H9 (cell line): ENCODE measurements around the gene ANKRD26. TPM values are rescaled to one million over a fixed set of nuclear protein-coding genes. Genes with fewer than 3 reads are reported as not detected.

Experiments
- DNase-seq: peaks from one replicate; pipeline ENCODE4 v3.0.0-alpha.2; 2017
- H2AFZ ChIP-seq: one replicate; pipeline ENCODE4 v1.6.1; 2013; ENCODE audit warnings: mild to moderate bottlenecking, low read length, control low read depth, moderate library complexity
- H2AK5ac ChIP-seq: 2 replicates; pipeline ENCODE4 v1.6.1; 2013; ENCODE audit warnings: low read length, control low read depth, mixed read lengths; ENCODE audit not compliant: insufficient read length
- H2BK120ac ChIP-seq: one replicate; pipeline ENCODE4 v1.6.1; 2013; ENCODE audit warnings: low read depth, mild to moderate bottlenecking, low read length, control low read depth, inconsistent platforms; ENCODE audit not compliant: poor library complexity, severe bottlenecking
- H2BK12ac ChIP-seq: 2 replicates; pipeline ENCODE4 v1.6.1; 2013; ENCODE audit warnings: low read length, control low read depth, mixed read lengths, low read depth; ENCODE audit not compliant: insufficient read length
- H2BK15ac ChIP-seq: 2 replicates; pipeline ENCODE4 v1.6.1; 2013; ENCODE audit warnings: low read depth, low read length, control low read depth
- H2BK20ac ChIP-seq: one replicate; pipeline ENCODE4 v1.6.1; 2013; ENCODE audit warnings: low read depth, mild to moderate bottlenecking, low read length, control low read depth, inconsistent platforms; ENCODE audit not compliant: poor library complexity, severe bottlenecking
- H2BK5ac ChIP-seq: 2 replicates; pipeline ENCODE4 v1.6.1; 2013; ENCODE audit warnings: low read length, control low read depth, mixed read lengths; ENCODE audit not compliant: insufficient read length
- H3K14ac ChIP-seq: 2 replicates; pipeline ENCODE4 v1.6.1; 2013; ENCODE audit warnings: low read length, control low read depth; ENCODE audit not compliant: insufficient read depth
- H3K18ac ChIP-seq: 2 replicates; pipeline ENCODE4 v1.6.1; 2013; ENCODE audit warnings: low read depth, mild to moderate bottlenecking, mixed read lengths, low read length, control low read depth; ENCODE audit not compliant: insufficient read length
- H3K23ac ChIP-seq: 2 replicates; pipeline ENCODE4 v1.6.1; 2013; ENCODE audit warnings: low read length, control low read depth, mixed read lengths, low read depth; ENCODE audit not compliant: insufficient read length
- H3K23me2 ChIP-seq: 2 replicates; pipeline ENCODE4 v1.6.1; 2013; ENCODE audit warnings: low read depth, mild to moderate bottlenecking, mixed read lengths, low read length, control low read depth; ENCODE audit not compliant: insufficient read length, poor library complexity, severe bottlenecking
- H3K27ac ChIP-seq: 2 replicates; pipeline ENCODE4 v1.5.1; 2013; ENCODE audit warnings: low read length, control low read depth, mixed read lengths, low read depth; ENCODE audit not compliant: insufficient read length
- H3K27me3 ChIP-seq: 2 replicates; pipeline ENCODE4 v1.6.1; 2013; ENCODE audit warnings: low read length, control low read depth, inconsistent platforms; ENCODE audit not compliant: insufficient read depth
- H3K4ac ChIP-seq: 2 replicates; pipeline ENCODE4 v1.6.1; 2013; ENCODE audit warnings: low read depth, mild to moderate bottlenecking, control low read depth, inconsistent platforms, low read length, moderate library complexity
- H3K4me1 ChIP-seq: 2 replicates; pipeline ENCODE4 v1.6.1; 2013; ENCODE audit warnings: low read length, control low read depth, inconsistent platforms; ENCODE audit not compliant: insufficient read depth
- H3K4me2 ChIP-seq: 2 replicates; pipeline ENCODE4 v1.6.1; 2013; ENCODE audit warnings: low read length, control low read depth, mixed read lengths; ENCODE audit not compliant: insufficient read length, insufficient read depth
- H3K56ac ChIP-seq: 2 replicates; pipeline ENCODE4 v1.6.1; 2013; ENCODE audit warnings: low read depth, mild to moderate bottlenecking, mixed read lengths, low read length, control low read depth; ENCODE audit not compliant: insufficient read length
- H3K79me1 ChIP-seq: 2 replicates; pipeline ENCODE4 v1.6.1; 2013; ENCODE audit warnings: low read depth, mild to moderate bottlenecking, moderate library complexity, low read length, control low read depth, inconsistent platforms; ENCODE audit not compliant: insufficient read depth, poor library complexity, severe bottlenecking
- H3K79me2 ChIP-seq: 2 replicates; pipeline ENCODE4 v1.6.1; 2013; ENCODE audit warnings: low read length, control low read depth, inconsistent platforms; ENCODE audit not compliant: insufficient read depth
- H3K9ac ChIP-seq: 2 replicates; pipeline ENCODE4 v1.6.1; 2013; ENCODE audit warnings: low read length, control low read depth, mixed read lengths; ENCODE audit not compliant: insufficient read length; ENCODE audit errors: extremely low read depth
- H3K9me3 ChIP-seq: one replicate; pipeline ENCODE4 v1.6.1; 2013; ENCODE audit warnings: low read depth, low read length, inconsistent platforms; ENCODE audit not compliant: control insufficient read depth
- H3T11ph ChIP-seq: one replicate; pipeline ENCODE4 v1.6.1; 2013; ENCODE audit warnings: mild to moderate bottlenecking, low read length, control low read depth, inconsistent platforms
- H4K20me1 ChIP-seq: one replicate; pipeline ENCODE4 v1.6.1; 2013; ENCODE audit not compliant: control insufficient read depth, insufficient read length, insufficient read depth
- H4K5ac ChIP-seq: 2 replicates; pipeline ENCODE4 v1.6.1; 2013; ENCODE audit warnings: low read depth, mild to moderate bottlenecking, mixed read lengths, low read length, control low read depth; ENCODE audit not compliant: insufficient read length
- H4K8ac ChIP-seq: replicated peaks from 2 replicates; pipeline ENCODE4 v1.6.1; 2013; ENCODE audit warnings: low read length, control low read depth, mixed read lengths, low read depth; ENCODE audit not compliant: insufficient read length
- H4K91ac ChIP-seq: 2 replicates; pipeline ENCODE4 v1.6.1; 2013; ENCODE audit warnings: low read depth, mild to moderate bottlenecking, moderate library complexity, mixed read lengths, low read length, control low read depth; ENCODE audit not compliant: insufficient read length
- H3K27ac Mint-ChIP-seq, 3 experiments: 2 replicates in 2 of 3; 3 replicates in 1 of 3; pipeline ENCODE4 v1.8.0; 2020 to 2021; ENCODE audit warnings: mixed read lengths in 3 of 3, mild to moderate bottlenecking in 1 of 3, moderate library complexity in 1 of 3
- H3K27me3 Mint-ChIP-seq: 2 replicates; pipeline ENCODE4 v1.8.0; 2021; ENCODE audit warnings: low read depth, mild to moderate bottlenecking, moderate library complexity, mixed read lengths
- H3K36me3 Mint-ChIP-seq, 3 experiments: 2 replicates in 2 of 3; 3 replicates in 1 of 3; pipeline ENCODE4 v1.8.0; 2020 to 2021; ENCODE audit warnings: low read depth in 3 of 3, mixed read lengths in 3 of 3; ENCODE audit not compliant: insufficient read depth in 1 of 3
- H3K4me1 Mint-ChIP-seq, 2 experiments: 2 replicates each; pipeline ENCODE4 v1.8.0; 2020; ENCODE audit warnings: mixed read lengths in 2 of 2
- H3K4me3 Mint-ChIP-seq, 2 experiments: 2 replicates in 1 of 2; 3 replicates in 1 of 2; pipeline ENCODE4 v1.8.0; 2020 to 2021; ENCODE audit warnings: mild to moderate bottlenecking in 2 of 2, mixed read lengths in 2 of 2, moderate library complexity in 1 of 2
- H3K9me3 Mint-ChIP-seq, 2 experiments: 2 replicates in 1 of 2; 3 replicates in 1 of 2; pipeline ENCODE4 v1.8.0; 2020; ENCODE audit warnings: mild to moderate bottlenecking in 2 of 2, mixed read lengths in 2 of 2, moderate library complexity in 1 of 2
- WGBS: extraction: QIAGEN DNeasy Blood & Tissue Kit; methylation state at CpG from one replicate; pipeline ENCODE4 v1.1.7; 2013; ENCODE audit warnings: missing lambda C conversion rate, low lambda C conversion rate, mixed read lengths; ENCODE audit not compliant: insufficient read length; ENCODE audit errors: extremely low coverage; 5-methylcytosine and 5-hydroxymethylcytosine counted together
- total RNA-seq: library from RNA; stranded (reverse); gene quantifications from 2 replicates; pipeline ENCODE4 v1.2.1, GENCODE V29; 2021
- TF ChIP-seq, protein P1 (sequence below): fragments of 200-600 bp; sonication (generic); conservative IDR thresholded peaks from 3 replicates; pipeline ENCODE4 v1.8.0; 2021; ENCODE audit warnings: antibody characterized with exemption, mild to moderate bottlenecking

The ANKRD26 gene
- total RNA-seq, 1 experiment from 2014 or later, result 9.4 TPM

DNA sequence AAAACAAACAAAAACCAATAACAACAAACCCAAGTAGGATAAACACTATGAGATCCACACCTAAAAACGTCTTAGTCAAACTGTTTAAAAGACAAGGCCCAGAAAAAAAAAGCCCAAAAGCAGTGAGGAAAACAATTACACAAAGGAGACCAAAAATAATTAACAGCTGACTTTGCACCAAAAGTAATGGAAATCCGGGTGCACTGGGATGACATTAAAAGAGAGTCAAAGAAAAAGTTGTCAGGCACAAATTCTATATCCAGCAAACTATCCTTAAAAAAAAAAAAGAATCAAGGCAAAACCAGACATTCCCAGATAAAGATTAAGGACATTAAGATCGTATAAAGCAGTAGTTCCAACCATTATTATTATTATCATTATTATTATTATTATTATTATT is 7.9 kb upstream of the ANKRD26 start:
- H3K79me1 ChIP-seq, result no peaks in the 10 kb centered on the region
- H2BK20ac ChIP-seq, result no peak overlapping the region
- no peak overlapping the region for H2BK120ac ChIP-seq
- H3K23me2 ChIP-seq, result no peaks in the 10 kb centered on the region
- no peak overlapping the region for H4K91ac ChIP-seq
- TF ChIP-seq, protein P1, sequence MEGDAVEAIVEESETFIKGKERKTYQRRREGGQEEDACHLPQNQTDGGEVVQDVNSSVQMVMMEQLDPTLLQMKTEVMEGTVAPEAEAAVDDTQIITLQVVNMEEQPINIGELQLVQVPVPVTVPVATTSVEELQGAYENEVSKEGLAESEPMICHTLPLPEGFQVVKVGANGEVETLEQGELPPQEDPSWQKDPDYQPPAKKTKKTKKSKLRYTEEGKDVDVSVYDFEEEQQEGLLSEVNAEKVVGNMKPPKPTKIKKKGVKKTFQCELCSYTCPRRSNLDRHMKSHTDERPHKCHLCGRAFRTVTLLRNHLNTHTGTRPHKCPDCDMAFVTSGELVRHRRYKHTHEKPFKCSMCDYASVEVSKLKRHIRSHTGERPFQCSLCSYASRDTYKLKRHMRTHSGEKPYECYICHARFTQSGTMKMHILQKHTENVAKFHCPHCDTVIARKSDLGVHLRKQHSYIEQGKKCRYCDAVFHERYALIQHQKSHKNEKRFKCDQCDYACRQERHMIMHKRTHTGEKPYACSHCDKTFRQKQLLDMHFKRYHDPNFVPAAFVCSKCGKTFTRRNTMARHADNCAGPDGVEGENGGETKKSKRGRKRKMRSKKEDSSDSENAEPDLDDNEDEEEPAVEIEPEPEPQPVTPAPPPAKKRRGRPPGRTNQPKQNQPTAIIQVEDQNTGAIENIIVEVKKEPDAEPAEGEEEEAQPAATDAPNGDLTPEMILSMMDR, result no peak
- no peaks in the 10 kb centered on the region for H3K79me2 ChIP-seq
- no peak overlapping the region for H2AK5ac ChIP-seq
- H4K8ac ChIP-seq, result no peak overlapping the region
- no peaks in the 10 kb centered on the region for H3K4me1 ChIP-seq
- no peak overlapping the region for H3K56ac ChIP-seq
- Mint-ChIP-seq H3K4me3 (no peak overlapping the region), H3K9me3 (peaks cover 0 to 6% of the 10 kb centered on the region in 2 experiments; a peak in 1 of 5 replicates), H3K36me3 (peaks cover 28 to 60% (median 44%) of the 10 kb centered on the region in 3 experiments; a peak in 6 of 7 replicates), H3K27ac (no peak overlapping the region), H3K4me1 (peaks cover 6% of the 10 kb centered on the region in 2 experiments; a peak in 3 of 4 replicates), H3K27me3 (no peaks in the 10 kb centered on the region)
- no peak overlapping the region for H3T11ph ChIP-seq
- H2BK15ac ChIP-seq, result no peak overlapping the region
- H2AFZ ChIP-seq, result no peak overlapping the region
- H3K4ac ChIP-seq, result no peak overlapping the region
- no peaks in the 10 kb centered on the region for H3K27me3 ChIP-seq
- H2BK5ac ChIP-seq, result no peak overlapping the region
- H2BK12ac ChIP-seq, result no peak overlapping the region
- no peak overlapping the region for H3K14ac ChIP-seq
- H4K5ac ChIP-seq, result no peak overlapping the region
- no peak for DNase-seq
- H3K9me3 ChIP-seq, result no peaks in the 10 kb centered on the region
- no peaks in the 10 kb centered on the region for H4K20me1 ChIP-seq
- no peak overlapping the region for H3K4me2 ChIP-seq
- no peak overlapping the region for H3K23ac ChIP-seq
- H3K9ac ChIP-seq, result no peak overlapping the region
- WGBS, result no CpG with 5 or more reads among the region's 3 CpGs
- H3K18ac ChIP-seq, result no peak overlapping the region
- H3K27ac ChIP-seq, result no peak overlapping the region
